ENCODE results near the gene KDM5B. TPM values are rescaled to one million over a fixed set of nuclear protein-coding genes. Genes with fewer than 3 reads are reported as not detected.

The KDM5B gene
- total and polyA plus RNA-seq, 2 experiments from 2014 or later: 175 to 202 TPM

DNA sequence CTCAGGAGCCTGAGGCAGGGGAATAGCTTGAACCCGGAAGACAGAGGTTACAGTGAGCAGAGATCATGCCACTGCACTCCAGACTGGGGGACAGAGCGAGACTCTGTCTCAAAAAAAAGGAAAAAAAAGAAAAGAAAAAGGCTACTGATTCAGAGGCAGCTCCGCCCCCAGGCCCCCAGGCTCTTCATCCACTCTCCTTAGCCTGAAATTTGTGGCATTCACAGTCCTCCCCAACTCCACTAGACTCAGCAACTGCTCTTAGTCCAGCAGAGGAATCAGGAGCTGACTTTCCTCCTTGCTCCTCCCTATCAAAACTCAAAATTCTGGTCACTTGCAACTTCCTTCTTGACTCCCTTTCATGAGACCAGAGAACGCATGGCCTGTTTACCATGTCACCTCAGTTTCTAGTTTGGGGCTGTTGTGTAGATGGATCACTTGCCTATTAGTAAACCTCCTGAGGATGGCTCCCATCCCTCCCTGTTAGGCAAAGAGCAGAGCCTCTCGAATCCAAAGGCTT, 29.6 kb upstream of the KDM5B start:
- no peak overlapping the region; the same call in 1 of the 2 replicates for H3K27ac Mint-ChIP-seq
- H3K9me3 Mint-ChIP-seq: no peaks in the 10 kb centered on the region
- Histone ChIP-seq H3K79me2 (replicated peaks; ENCODE audit: insufficient read depth) (no peaks in the 10 kb centered on the region), H3K27ac (ENCODE audit: low read depth) (no peak overlapping the region; the same call in 1 of the 2 replicates), H3K36me3 (ENCODE audit: insufficient read depth) (no peaks in the 10 kb centered on the region), H3K4me2 (no peak overlapping the region), H3K4me1 (ENCODE audit: insufficient read depth) (peaks cover 4% of the 10 kb centered on the region; the same call in 1 of the 2 replicates), H2AFZ (peak overlapping the region; percentile 43), H3K9me2 (ENCODE audit: insufficient read depth) (no peaks in the 10 kb centered on the region; the same call in 1 of the 2 replicates), H3K4me3 (no peak overlapping the region), H4K20me1 (replicated peaks; ENCODE audit: insufficient read depth) (no peaks in the 10 kb centered on the region), H3F3A (replicated peaks; ENCODE audit: low read depth) (no peaks in the 10 kb centered on the region), H3K27me3 (ENCODE audit: insufficient read depth) (no peaks in the 10 kb centered on the region)
- no peak for TF ChIP-seq EZH2 (IDR thresholded peaks at IDR 0.05; ENCODE audit: low read depth, unreplicated experiment)
- TF ChIP-seq ZNF331 (CRISPR knock-in tag; IDR thresholded peaks at IDR 0.05; ENCODE audit: low read depth): no peak
- no peak for TF ChIP-seq ZNF114 (CRISPR knock-in tag; IDR thresholded peaks at IDR 0.05)
- TF ChIP-seq, protein P1, sequence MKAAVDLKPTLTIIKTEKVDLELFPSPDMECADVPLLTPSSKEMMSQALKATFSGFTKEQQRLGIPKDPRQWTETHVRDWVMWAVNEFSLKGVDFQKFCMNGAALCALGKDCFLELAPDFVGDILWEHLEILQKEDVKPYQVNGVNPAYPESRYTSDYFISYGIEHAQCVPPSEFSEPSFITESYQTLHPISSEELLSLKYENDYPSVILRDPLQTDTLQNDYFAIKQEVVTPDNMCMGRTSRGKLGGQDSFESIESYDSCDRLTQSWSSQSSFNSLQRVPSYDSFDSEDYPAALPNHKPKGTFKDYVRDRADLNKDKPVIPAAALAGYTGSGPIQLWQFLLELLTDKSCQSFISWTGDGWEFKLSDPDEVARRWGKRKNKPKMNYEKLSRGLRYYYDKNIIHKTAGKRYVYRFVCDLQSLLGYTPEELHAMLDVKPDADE (IDR thresholded peaks at IDR 0.05): no peak
- TF ChIP-seq, protein P2, sequence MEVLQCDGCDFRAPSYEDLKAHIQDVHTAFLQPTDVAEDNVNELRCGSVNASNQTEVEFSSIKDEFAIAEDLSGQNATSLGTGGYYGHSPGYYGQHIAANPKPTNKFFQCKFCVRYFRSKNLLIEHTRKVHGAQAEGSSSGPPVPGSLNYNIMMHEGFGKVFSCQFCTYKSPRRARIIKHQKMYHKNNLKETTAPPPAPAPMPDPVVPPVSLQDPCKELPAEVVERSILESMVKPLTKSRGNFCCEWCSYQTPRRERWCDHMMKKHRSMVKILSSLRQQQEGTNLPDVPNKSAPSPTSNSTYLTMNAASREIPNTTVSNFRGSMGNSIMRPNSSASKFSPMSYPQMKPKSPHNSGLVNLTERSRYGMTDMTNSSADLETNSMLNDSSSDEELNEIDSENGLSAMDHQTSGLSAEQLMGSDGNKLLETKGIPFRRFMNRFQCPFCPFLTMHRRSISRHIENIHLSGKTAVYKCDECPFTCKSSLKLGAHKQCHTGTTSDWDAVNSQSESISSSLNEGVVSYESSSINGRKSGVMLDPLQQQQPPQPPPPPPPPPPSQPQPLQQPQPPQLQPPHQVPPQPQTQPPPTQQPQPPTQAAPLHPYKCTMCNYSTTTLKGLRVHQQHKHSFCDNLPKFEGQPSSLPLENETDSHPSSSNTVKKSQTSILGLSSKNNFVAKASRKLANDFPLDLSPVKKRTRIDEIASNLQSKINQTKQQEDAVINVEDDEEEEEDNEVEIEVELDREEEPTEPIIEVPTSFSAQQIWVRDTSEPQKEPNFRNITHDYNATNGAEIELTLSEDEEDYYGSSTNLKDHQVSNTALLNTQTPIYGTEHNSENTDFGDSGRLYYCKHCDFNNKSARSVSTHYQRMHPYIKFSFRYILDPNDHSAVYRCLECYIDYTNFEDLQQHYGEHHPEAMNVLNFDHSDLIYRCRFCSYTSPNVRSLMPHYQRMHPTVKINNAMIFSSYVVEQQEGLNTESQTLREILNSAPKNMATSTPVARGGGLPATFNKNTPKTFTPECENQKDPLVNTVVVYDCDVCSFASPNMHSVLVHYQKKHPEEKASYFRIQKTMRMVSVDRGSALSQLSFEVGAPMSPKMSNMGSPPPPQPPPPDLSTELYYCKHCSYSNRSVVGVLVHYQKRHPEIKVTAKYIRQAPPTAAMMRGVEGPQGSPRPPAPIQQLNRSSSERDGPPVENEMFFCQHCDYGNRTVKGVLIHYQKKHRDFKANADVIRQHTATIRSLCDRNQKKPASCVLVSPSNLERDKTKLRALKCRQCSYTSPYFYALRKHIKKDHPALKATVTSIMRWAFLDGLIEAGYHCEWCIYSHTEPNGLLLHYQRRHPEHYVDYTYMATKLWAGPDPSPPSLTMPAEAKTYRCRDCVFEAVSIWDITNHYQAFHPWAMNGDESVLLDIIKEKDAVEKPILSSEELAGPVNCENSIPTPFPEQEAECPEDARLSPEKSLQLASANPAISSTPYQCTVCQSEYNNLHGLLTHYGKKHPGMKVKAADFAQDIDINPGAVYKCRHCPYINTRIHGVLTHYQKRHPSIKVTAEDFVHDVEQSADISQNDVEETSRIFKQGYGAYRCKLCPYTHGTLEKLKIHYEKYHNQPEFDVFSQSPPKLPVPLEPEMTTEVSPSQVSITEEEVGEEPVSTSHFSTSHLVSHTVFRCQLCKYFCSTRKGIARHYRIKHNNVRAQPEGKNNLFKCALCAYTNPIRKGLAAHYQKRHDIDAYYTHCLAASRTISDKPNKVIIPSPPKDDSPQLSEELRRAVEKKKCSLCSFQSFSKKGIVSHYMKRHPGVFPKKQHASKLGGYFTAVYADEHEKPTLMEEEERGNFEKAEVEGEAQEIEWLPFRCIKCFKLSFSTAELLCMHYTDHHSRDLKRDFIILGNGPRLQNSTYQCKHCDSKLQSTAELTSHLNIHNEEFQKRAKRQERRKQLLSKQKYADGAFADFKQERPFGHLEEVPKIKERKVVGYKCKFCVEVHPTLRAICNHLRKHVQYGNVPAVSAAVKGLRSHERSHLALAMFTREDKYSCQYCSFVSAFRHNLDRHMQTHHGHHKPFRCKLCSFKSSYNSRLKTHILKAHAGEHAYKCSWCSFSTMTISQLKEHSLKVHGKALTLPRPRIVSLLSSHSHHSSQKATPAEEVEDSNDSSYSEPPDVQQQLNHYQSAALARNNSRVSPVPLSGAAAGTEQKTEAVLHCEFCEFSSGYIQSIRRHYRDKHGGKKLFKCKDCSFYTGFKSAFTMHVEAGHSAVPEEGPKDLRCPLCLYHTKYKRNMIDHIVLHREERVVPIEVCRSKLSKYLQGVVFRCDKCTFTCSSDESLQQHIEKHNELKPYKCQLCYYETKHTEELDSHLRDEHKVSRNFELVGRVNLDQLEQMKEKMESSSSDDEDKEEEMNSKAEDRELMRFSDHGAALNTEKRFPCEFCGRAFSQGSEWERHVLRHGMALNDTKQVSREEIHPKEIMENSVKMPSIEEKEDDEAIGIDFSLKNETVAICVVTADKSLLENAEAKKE (CRISPR knock-in tag; IDR thresholded peaks at IDR 0.05): no peak
- H3K4me3 Mint-ChIP-seq: no peak overlapping the region
- no peaks in the 10 kb centered on the region for H3K36me3 Mint-ChIP-seq (ENCODE audit: low read depth)
- DNase-seq (ENCODE audit: low spot score) (no peak), ATAC-seq (no peak)
- peaks cover 21% of the 10 kb centered on the region for H3K4me1 Mint-ChIP-seq
- H3K27me3 Mint-ChIP-seq (ENCODE audit: insufficient read depth, low read depth, poor library complexity): peaks cover 3% of the 10 kb centered on the region
